HG03103 (cell line): Measurements from ENCODE around the gene RAB31.

Experiments
- ATAC-seq: cut with Tn5 transposase; IDR thresholded peaks from one replicate; pipeline ENCODE4 v1.9.1; 2021; ENCODE audit warnings: low read depth; ENCODE audit not compliant: unreplicated experiment

RAB31 gene

GRCh38 chr18:9831036-9831722, 123.1 kb downstream of the RAB31 start:
- ATAC-seq, result no peak

- ATAC-seq, result no peak
Measured at GRCh38 chr18:9831723-9832199, 123.7 kb downstream of the RAB31 start.

GRCh38 chr18:9832871-9833270, 124.8 kb downstream of the RAB31 start:
- no peak for ATAC-seq

GRCh38 chr18:9834551-9834950, 126.5 kb downstream of the RAB31 start:
- ATAC-seq, result no peak

GRCh38 chr18:9835113-9835755, 127.1 kb downstream of the RAB31 start:
- ATAC-seq, result no peak

GRCh38 chr18:9835825-9836224, 127.7 kb downstream of the RAB31 start:
- no peak for ATAC-seq

- no peak for ATAC-seq
Measured at GRCh38 chr18:9838144-9838877, 130.2 kb downstream of the RAB31 start.

- no peak for ATAC-seq
Measured at GRCh38 chr18:9839211-9839610, 131.1 kb downstream of the RAB31 start.

- no peak for ATAC-seq
Measured at GRCh38 chr18:9839853-9840252, 131.8 kb downstream of the RAB31 start.

GRCh38 chr18:9841752-9842151, 133.7 kb downstream of the RAB31 start:
- no peak for ATAC-seq

GRCh38 chr18:9842448-9842847, 134.3 kb downstream of the RAB31 start:
- ATAC-seq, result no peak

- no peak for ATAC-seq
Measured at GRCh38 chr18:9845256-9845655, 137.2 kb downstream of the RAB31 start.

- ATAC-seq, result no peak
Measured at GRCh38 chr18:9846162-9846925, 138.2 kb downstream of the RAB31 start.

- ATAC-seq, result no peak
Measured at GRCh38 chr18:9848170-9848879, 140.2 kb downstream of the RAB31 start.

GRCh38 chr18:9849407-9850283, 141.5 kb downstream of the RAB31 start:
- no peak for ATAC-seq

- ATAC-seq, result no peak
Measured at GRCh38 chr18:9850309-9850708, 142.2 kb downstream of the RAB31 start.

- no peak for ATAC-seq
Measured at GRCh38 chr18:9851511-9851910, 143.4 kb downstream of the RAB31 start.

- ATAC-seq, result no peak
Measured at GRCh38 chr18:9852266-9853081, 144.4 kb downstream of the RAB31 start.
